Natural killer cell (primary cell): Measurements from ENCODE around the gene PHACTR3. TPM values are rescaled to one million over a fixed set of nuclear protein-coding genes. Genes with fewer than 3 reads are reported as not detected.

Experiments used
- ATAC-seq, 3 donors: fragments of 150-1000 bp in 2 of 3; fragments of 200-7000 bp in 1 of 3; cut with Tn5 transposase; 1 replicate in 1 of 3; 2 replicates in 2 of 3; pipeline ENCODE4 v1.10.0; 2021; ENCODE audit warnings: mild to moderate bottlenecking in 2 of 3, moderate library complexity in 2 of 3
- DNase-seq, 2 donors: peaks; one replicate each; pipeline versions ENCODE4 v3.0.0 to v3.0.0-alpha.2; 2013 to 2021; ENCODE audit warnings: mixed read lengths in 1 of 2
- H3K27ac ChIP-seq: one replicate; pipeline ENCODE4 v1.5.1; 2013; ENCODE audit warnings: mild to moderate bottlenecking, low read length
- H3K27me3 ChIP-seq: one replicate; pipeline ENCODE4 v1.6.1; 2013; ENCODE audit warnings: low read length; ENCODE audit not compliant: control insufficient read depth, insufficient read depth
- H3K36me3 ChIP-seq: one replicate; pipeline ENCODE4 v1.6.1; 2013; ENCODE audit warnings: low read length; ENCODE audit not compliant: control insufficient read depth, insufficient read depth
- H3K4me1 ChIP-seq: one replicate; pipeline ENCODE4 v1.6.1; 2013; ENCODE audit warnings: low read length; ENCODE audit not compliant: control insufficient read depth, insufficient read depth
- H3K4me3 ChIP-seq: one replicate; pipeline ENCODE4 v1.5.1; 2013; ENCODE audit warnings: low read length
- H3K9me3 ChIP-seq: one replicate; pipeline ENCODE4 v1.6.1; 2013; ENCODE audit warnings: low read length; ENCODE audit not compliant: control insufficient read depth, insufficient read depth
- H3K27ac Mint-ChIP-seq, 2 donors: one replicate each; pipeline ENCODE4 v1.8.0; 2022; ENCODE audit warnings: mild to moderate bottlenecking in 2 of 2, mixed read lengths in 2 of 2, moderate library complexity in 1 of 2
- H3K27me3 Mint-ChIP-seq, 2 donors: one replicate each; pipeline ENCODE4 v1.8.0; 2022; ENCODE audit warnings: low read depth in 2 of 2, mixed read lengths in 2 of 2
- H3K36me3 Mint-ChIP-seq: one replicate; pipeline ENCODE4 v1.8.0; 2022; ENCODE audit warnings: mixed read lengths
- H3K4me1 Mint-ChIP-seq, 2 donors: one replicate each; pipeline ENCODE4 v1.8.0; 2022; ENCODE audit warnings: mixed read lengths in 2 of 2
- H3K4me3 Mint-ChIP-seq: one replicate; pipeline ENCODE4 v1.8.0; 2022; ENCODE audit warnings: mild to moderate bottlenecking, moderate library complexity, mixed read lengths
- H3K9me3 Mint-ChIP-seq, 2 donors: one replicate each; pipeline ENCODE4 v1.8.0; 2022; ENCODE audit warnings: mixed read lengths in 2 of 2
- WGBS: methylation state at CpG from one replicate; pipeline ENCODE4 v1.1.7; 2013; ENCODE audit warnings: missing lambda C conversion rate; ENCODE audit not compliant: insufficient coverage; 5-methylcytosine and 5-hydroxymethylcytosine counted together
- intact Hi-C: fragments of 100-400 bp; cut with micrococcal nuclease; formaldehyde crosslinking; loops from one replicate; pipeline ENCODE4 v1.14.2; 2022
- total RNA-seq, 4 donors: library from RNA; stranded (reverse); fragments of 120-200 nt in 1 of 4; gene quantifications; one replicate each; pipeline versions ENCODE4 v1.2.3 to v1.2.4, GENCODE V29; 2013 to 2022
- TF ChIP-seq, protein P1 (sequence below): fragments of 200-600 bp; IDR thresholded peaks from one replicate; pipeline ENCODE4 v1.8.0; 2022; ENCODE audit warnings: antibody characterized with exemption

PHACTR3 gene
- total RNA-seq, 3 donors from 2014 or later (not counting 1 experiment from before 2014, with no cell fraction given): not detected

GRCh38 chr20:59680148-59680650 is 75.9 kb downstream of the PHACTR3 start:
- no peaks in the 10 kb centered on the region for H3K9me3 Mint-ChIP-seq
- H3K27me3 ChIP-seq: no peaks in the 10 kb centered on the region
- H3K4me3 ChIP-seq: no peak overlapping the region
- intact Hi-C loops: no loop called here
- no peak overlapping the region for H3K27ac ChIP-seq
- WGBS: 82% methylated on average over 9 of the region's 9 CpGs
- DNase-seq (no peak), ATAC-seq (no peak)
- H3K36me3 ChIP-seq: no peaks in the 10 kb centered on the region
- TF ChIP-seq, protein P1, sequence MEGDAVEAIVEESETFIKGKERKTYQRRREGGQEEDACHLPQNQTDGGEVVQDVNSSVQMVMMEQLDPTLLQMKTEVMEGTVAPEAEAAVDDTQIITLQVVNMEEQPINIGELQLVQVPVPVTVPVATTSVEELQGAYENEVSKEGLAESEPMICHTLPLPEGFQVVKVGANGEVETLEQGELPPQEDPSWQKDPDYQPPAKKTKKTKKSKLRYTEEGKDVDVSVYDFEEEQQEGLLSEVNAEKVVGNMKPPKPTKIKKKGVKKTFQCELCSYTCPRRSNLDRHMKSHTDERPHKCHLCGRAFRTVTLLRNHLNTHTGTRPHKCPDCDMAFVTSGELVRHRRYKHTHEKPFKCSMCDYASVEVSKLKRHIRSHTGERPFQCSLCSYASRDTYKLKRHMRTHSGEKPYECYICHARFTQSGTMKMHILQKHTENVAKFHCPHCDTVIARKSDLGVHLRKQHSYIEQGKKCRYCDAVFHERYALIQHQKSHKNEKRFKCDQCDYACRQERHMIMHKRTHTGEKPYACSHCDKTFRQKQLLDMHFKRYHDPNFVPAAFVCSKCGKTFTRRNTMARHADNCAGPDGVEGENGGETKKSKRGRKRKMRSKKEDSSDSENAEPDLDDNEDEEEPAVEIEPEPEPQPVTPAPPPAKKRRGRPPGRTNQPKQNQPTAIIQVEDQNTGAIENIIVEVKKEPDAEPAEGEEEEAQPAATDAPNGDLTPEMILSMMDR: no peak
- no peak overlapping the region for H3K4me3 Mint-ChIP-seq
- H3K27ac Mint-ChIP-seq: no peak overlapping the region
- no peaks in the 10 kb centered on the region for H3K36me3 Mint-ChIP-seq
- peaks cover 14 to 27% of the 10 kb centered on the region in 2 donors for H3K27me3 Mint-ChIP-seq
- H3K9me3 ChIP-seq: no peaks in the 10 kb centered on the region
- no peaks in the 10 kb centered on the region for H3K4me1 ChIP-seq
- no peaks in the 10 kb centered on the region for H3K4me1 Mint-ChIP-seq

- Histone ChIP-seq H3K36me3 (no peaks in the 10 kb centered on the region), H3K27me3 (no peaks in the 10 kb centered on the region), H3K9me3 (no peaks in the 10 kb centered on the region), H3K27ac (no peak overlapping the region), H3K4me1 (no peaks in the 10 kb centered on the region), H3K4me3 (no peak overlapping the region)
- Mint-ChIP-seq H3K36me3 (no peaks in the 10 kb centered on the region), H3K4me3 (no peak overlapping the region), H3K4me1 (no peaks in the 10 kb centered on the region), H3K27me3 (peaks cover 12 to 27% of the 10 kb centered on the region in 2 donors), H3K27ac (no peak overlapping the region), H3K9me3 (no peaks in the 10 kb centered on the region)
- no peak for ATAC-seq
- TF ChIP-seq, protein P1: no peak
- intact Hi-C loops: no loop called here
- DNase-seq: no peak
- 91% methylated on average over 1 of the region's 1 CpG for WGBS
These were observed 76.5 kb downstream of the PHACTR3 start for GRCh38 chr20:59680852-59681251.

- 76% methylated on average over 10 of the region's 10 CpGs for WGBS
- no peaks in the 10 kb centered on the region for H3K27me3 ChIP-seq
- intact Hi-C loops: no loop called here
- H3K4me3 ChIP-seq: no peak overlapping the region
- TF ChIP-seq, protein P1: no peak
- Mint-ChIP-seq H3K27ac (no peak overlapping the region), H3K9me3 (no peaks in the 10 kb centered on the region), H3K27me3 (peaks cover 11 to 23% of the 10 kb centered on the region in 2 donors), H3K36me3 (no peaks in the 10 kb centered on the region), H3K4me3 (no peak overlapping the region), H3K4me1 (no peaks in the 10 kb centered on the region)
- DNase-seq (no peak), ATAC-seq (no peak)
- H3K4me1 ChIP-seq: no peaks in the 10 kb centered on the region
- H3K36me3 ChIP-seq: no peaks in the 10 kb centered on the region
- no peaks in the 10 kb centered on the region for H3K9me3 ChIP-seq
- no peak overlapping the region for H3K27ac ChIP-seq
These were observed 78.3 kb downstream of the PHACTR3 start for GRCh38 chr20:59682603-59683002.

GRCh38 chr20:59683181-59683580 is 78.8 kb downstream of the PHACTR3 start:
- no peak overlapping the region for H3K4me3 ChIP-seq
- ATAC-seq (no peak), DNase-seq (no peak)
- no peaks in the 10 kb centered on the region for H3K36me3 ChIP-seq
- H3K9me3 ChIP-seq: no peaks in the 10 kb centered on the region
- H3K27ac Mint-ChIP-seq: no peak overlapping the region
- no peaks in the 10 kb centered on the region for H3K4me1 Mint-ChIP-seq
- 88% methylated on average over 7 of the region's 7 CpGs for WGBS
- no peak overlapping the region for H3K4me3 Mint-ChIP-seq
- intact Hi-C loops: no loop called here
- no peak overlapping the region for H3K27ac ChIP-seq
- H3K27me3 Mint-ChIP-seq: peaks cover 9 to 19% of the 10 kb centered on the region in 2 donors
- H3K27me3 ChIP-seq: no peaks in the 10 kb centered on the region
- H3K4me1 ChIP-seq: no peaks in the 10 kb centered on the region
- H3K9me3 Mint-ChIP-seq: no peaks in the 10 kb centered on the region
- TF ChIP-seq, protein P1: no peak
- no peaks in the 10 kb centered on the region for H3K36me3 Mint-ChIP-seq
